ENCODE results near the gene SUGCT.

GRCh38 chr7:40525764-40526163 is 391.0 kb downstream of the SUGCT start:
- TF ChIP-seq CTCF (IDR thresholded peaks at IDR 0.05), result no peak
- TF ChIP-seq POLR2AphosphoS5 (IDR thresholded peaks at IDR 0.05), result no peak

Measured in stomach (tissue), 4 donors.